ENCODE measurements around the gene ARL5B. TPM values are rescaled to one million over a fixed set of nuclear protein-coding genes. Genes with fewer than 3 reads are reported as not detected.

Gene ARL5B
- total RNA-seq, 1 experiment from 2014 or later, result 8.1 TPM

DNA sequence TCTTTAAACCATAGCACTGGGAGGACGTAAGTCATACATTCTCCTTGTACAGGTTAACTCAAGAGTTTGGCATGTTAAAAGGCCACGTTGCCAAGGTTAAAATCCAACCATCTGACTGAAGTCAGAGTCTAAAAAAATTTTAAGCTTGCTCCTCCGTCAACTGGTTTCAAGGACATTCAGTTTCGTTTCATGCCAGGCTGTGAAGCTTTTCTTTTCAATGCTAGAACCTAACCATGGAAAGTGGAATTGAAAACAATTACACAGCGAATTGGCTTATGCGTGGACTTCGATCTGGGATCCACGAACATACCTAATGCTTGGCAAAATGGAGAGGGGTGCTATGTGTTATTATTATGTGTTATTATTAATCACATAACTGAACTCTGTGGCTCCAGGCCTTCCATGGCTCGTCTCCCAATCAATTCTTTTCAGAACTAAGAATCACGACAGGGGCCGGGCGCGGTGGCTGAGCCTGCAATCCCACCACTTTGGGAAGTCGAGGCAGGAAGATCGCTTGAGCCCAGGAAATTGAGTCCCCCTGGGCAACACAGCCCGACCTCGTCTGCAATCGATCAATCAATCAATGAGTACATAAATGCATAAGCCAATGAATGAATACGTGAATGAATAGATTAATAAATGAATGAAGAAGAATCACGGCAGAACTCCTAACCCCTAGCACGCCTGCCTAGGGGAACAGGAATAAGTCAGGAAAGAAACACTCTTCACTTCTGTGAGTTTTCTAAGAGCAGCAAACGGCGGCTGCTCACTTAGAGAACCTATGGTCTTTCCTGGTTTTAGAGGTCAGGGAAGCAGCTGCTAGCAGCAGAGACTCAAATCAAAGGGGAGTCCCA is 733 bp upstream of the ARL5B start:
- TSS peak; percentile 87 for BruUV-seq (replicated peaks)
- intact Hi-C loops (cut with micrococcal nuclease), result loop anchor here (2.0 kb wide), 1 partner anchor 48 kb away; no protein-coding TSS in a partner anchor
- Histone ChIP-seq H3K27ac (ENCODE audit: low read length) (peak overlapping the region; percentile 79), H3F3A (ENCODE audit: low read length, unreplicated experiment) (no peaks in the 10 kb centered on the region), H3K9ac (ENCODE audit: low read length) (peak overlapping the region; percentile 94), H3K4me2 (ENCODE audit: low read length) (peak overlapping the region; percentile 97), H3K27me3 (ENCODE audit: low read length) (no peaks in the 10 kb centered on the region), H3K79me2 (ENCODE audit: low read length) (peaks cover 50% of the 10 kb centered on the region), H3K36me3 (ENCODE audit: low read depth, low read length) (no peaks in the 10 kb centered on the region), H2AFZ (ENCODE audit: low read length) (peak overlapping the region; percentile 87), H4K20me1 (ENCODE audit: low read length) (peaks cover 10% of the 10 kb centered on the region), H3K9me2 (replicated peaks; ENCODE audit: low read length) (no peaks in the 10 kb centered on the region), H3K4me3 (ENCODE audit: low read length) (peak overlapping the region; percentile 79), H3K4me1 (ENCODE audit: insufficient read depth, low read length) (peaks cover 18% of the 10 kb centered on the region), H3K9me3 (ENCODE audit: low read length) (no peaks in the 10 kb centered on the region)
- DNase-seq (no peak), ATAC-seq (no peak; the same call in 1 of the 2 replicates)
- TF ChIP-seq, protein P1, sequence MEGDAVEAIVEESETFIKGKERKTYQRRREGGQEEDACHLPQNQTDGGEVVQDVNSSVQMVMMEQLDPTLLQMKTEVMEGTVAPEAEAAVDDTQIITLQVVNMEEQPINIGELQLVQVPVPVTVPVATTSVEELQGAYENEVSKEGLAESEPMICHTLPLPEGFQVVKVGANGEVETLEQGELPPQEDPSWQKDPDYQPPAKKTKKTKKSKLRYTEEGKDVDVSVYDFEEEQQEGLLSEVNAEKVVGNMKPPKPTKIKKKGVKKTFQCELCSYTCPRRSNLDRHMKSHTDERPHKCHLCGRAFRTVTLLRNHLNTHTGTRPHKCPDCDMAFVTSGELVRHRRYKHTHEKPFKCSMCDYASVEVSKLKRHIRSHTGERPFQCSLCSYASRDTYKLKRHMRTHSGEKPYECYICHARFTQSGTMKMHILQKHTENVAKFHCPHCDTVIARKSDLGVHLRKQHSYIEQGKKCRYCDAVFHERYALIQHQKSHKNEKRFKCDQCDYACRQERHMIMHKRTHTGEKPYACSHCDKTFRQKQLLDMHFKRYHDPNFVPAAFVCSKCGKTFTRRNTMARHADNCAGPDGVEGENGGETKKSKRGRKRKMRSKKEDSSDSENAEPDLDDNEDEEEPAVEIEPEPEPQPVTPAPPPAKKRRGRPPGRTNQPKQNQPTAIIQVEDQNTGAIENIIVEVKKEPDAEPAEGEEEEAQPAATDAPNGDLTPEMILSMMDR (conservative IDR thresholded peaks at IDR 0.05; ENCODE audit: low read depth, low read length), result no peak
- TF ChIP-seq EZH2 (IDR thresholded peaks at IDR 0.05; ENCODE audit: low read length, unreplicated experiment) (no peak), EZH2phosphoT487 (IDR thresholded peaks at IDR 0.05; ENCODE audit: borderline replicate concordance, low read length) (no peak)
- ChIA-PET CTCF (no interaction called here), POLR2A (ENCODE audit: unreplicated experiment) (interaction anchor here (0.6 kb wide), 3 partner anchors 8 to 50 kb away, joined by 5 to 7 read pairs (median 7); no protein-coding TSS in a partner anchor)

DNA sequence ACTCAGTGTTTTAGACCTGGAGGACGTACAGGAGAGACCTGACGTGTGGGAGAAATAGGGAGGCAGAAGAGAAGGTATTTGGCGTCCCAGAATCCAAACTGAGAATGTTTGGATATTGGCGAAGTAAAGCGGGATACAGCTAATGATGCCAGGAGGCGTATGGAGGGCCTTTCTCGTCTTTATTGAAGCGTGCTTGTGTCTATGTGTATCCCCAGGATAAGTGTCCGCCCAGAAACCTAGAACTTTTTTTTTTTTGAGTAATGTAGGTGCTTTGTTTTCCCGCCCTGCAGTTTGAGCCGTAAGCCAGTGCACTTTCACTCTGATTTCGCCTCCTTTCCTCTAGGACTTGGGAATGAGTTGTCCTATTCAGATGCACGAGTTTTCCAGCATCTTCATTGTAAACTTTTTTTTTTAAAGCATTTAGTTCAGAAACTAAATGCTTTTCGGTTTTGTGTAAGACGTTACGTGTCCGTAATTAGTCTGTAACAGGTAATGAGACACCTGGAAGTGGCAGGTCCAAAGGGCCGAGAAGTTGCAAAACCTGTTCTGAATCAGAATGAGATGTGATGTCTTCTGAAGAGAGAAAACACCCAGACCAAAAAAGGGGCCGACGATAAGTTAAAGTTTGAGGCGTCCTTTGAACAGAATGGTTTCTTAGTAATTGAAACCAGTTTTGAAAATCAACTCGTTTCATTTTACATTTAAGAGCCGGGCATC is 746 bp downstream of the ARL5B start:
- DNase-seq (peak; percentile 63), ATAC-seq (peak; percentile 12; the same call in 1 of the 2 replicates)
- H3K4me3 ChIP-seq (ENCODE audit: low read length), result peak overlapping the region; percentile 79
- no peaks in the 10 kb centered on the region for H3F3A ChIP-seq (ENCODE audit: low read length, unreplicated experiment)
- H4K20me1 ChIP-seq (ENCODE audit: low read length), result peaks cover 10% of the 10 kb centered on the region
- no peaks in the 10 kb centered on the region for H3K27me3 ChIP-seq (ENCODE audit: low read length)
- CTCF ChIA-PET, result no interaction called here
- TSS peak; percentile 61 for BruUV-seq (replicated peaks)
- peaks cover 20% of the 10 kb centered on the region for H3K4me1 ChIP-seq (ENCODE audit: insufficient read depth, low read length)
- H2AFZ ChIP-seq (ENCODE audit: low read length), result peak overlapping the region; percentile 87
- H3K9me2 ChIP-seq (replicated peaks; ENCODE audit: low read length), result no peaks in the 10 kb centered on the region
- no peaks in the 10 kb centered on the region for H3K9me3 ChIP-seq (ENCODE audit: low read length)
- peak overlapping the region; percentile 97 for H3K4me2 ChIP-seq (ENCODE audit: low read length)
- TF ChIP-seq, protein P1 (conservative IDR thresholded peaks at IDR 0.05; ENCODE audit: low read depth, low read length), result no peak
- no peak for TF ChIP-seq EZH2 (IDR thresholded peaks at IDR 0.05; ENCODE audit: low read length, unreplicated experiment)
- TF ChIP-seq EZH2phosphoT487 (IDR thresholded peaks at IDR 0.05; ENCODE audit: borderline replicate concordance, low read length), result no peak
- H3K36me3 ChIP-seq (ENCODE audit: low read depth, low read length), result no peaks in the 10 kb centered on the region
- H3K79me2 ChIP-seq (ENCODE audit: low read length), result peaks cover 64% of the 10 kb centered on the region
- POLR2A ChIA-PET (ENCODE audit: unreplicated experiment), result no interaction called here
- H3K27ac ChIP-seq (ENCODE audit: low read length), result peak overlapping the region; percentile 77
- H3K9ac ChIP-seq (ENCODE audit: low read length), result peak overlapping the region; percentile 94
- intact Hi-C loops (cut with micrococcal nuclease), result loop anchor here (2.0 kb wide), 1 partner anchor 49 kb away; no protein-coding TSS in a partner anchor

Measured in PC-3 (cell line).